ENCODE measurements around the gene FST.

DNA sequence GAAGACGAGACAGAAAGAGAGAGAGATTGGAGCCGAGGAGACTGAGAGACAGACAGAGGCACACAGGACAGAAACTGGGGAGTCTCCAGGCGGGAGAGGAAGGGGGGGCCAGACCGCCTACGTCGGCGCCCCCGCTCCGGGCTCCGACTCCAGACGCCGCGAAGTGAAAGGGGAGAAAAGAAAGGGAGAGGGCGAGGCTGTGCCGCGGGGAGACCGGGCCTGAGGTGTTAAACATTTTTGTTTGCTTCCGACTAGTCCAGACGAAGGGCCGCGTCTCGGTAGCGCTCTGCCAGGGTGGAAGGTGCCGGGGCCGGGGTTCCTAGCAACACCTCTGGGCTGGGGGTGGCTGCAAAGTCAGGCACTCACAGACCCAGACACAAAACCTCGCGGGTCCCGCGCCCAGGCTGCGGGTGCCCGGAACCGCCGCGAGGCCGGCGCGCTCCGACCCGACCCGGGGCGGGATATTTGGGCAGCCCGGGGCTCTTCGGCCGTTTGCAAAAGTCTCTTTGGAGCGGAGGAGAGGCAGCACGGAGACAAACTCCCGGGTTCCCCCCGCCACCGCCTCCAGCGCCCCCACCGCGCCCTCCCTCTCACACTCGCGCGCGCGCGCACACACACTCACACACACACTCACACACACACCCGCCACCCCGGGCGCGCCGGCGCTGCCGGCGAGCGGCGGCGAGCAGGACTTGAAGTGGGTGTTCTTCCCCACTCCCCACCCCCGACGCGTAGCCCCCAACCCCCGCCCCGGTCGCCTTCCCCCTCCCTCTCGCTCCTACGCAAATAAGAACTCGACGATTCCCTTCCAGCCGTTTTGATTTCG, 626 bp upstream of the FST start:
- TF ChIP-seq, protein P1, sequence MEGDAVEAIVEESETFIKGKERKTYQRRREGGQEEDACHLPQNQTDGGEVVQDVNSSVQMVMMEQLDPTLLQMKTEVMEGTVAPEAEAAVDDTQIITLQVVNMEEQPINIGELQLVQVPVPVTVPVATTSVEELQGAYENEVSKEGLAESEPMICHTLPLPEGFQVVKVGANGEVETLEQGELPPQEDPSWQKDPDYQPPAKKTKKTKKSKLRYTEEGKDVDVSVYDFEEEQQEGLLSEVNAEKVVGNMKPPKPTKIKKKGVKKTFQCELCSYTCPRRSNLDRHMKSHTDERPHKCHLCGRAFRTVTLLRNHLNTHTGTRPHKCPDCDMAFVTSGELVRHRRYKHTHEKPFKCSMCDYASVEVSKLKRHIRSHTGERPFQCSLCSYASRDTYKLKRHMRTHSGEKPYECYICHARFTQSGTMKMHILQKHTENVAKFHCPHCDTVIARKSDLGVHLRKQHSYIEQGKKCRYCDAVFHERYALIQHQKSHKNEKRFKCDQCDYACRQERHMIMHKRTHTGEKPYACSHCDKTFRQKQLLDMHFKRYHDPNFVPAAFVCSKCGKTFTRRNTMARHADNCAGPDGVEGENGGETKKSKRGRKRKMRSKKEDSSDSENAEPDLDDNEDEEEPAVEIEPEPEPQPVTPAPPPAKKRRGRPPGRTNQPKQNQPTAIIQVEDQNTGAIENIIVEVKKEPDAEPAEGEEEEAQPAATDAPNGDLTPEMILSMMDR (IDR thresholded peaks at IDR 0.05) = no peak
- no peak for TF ChIP-seq POLR2A (IDR thresholded peaks at IDR 0.05)
